Measurements from ENCODE around the gene IL3.

The IL3 gene

DNA sequence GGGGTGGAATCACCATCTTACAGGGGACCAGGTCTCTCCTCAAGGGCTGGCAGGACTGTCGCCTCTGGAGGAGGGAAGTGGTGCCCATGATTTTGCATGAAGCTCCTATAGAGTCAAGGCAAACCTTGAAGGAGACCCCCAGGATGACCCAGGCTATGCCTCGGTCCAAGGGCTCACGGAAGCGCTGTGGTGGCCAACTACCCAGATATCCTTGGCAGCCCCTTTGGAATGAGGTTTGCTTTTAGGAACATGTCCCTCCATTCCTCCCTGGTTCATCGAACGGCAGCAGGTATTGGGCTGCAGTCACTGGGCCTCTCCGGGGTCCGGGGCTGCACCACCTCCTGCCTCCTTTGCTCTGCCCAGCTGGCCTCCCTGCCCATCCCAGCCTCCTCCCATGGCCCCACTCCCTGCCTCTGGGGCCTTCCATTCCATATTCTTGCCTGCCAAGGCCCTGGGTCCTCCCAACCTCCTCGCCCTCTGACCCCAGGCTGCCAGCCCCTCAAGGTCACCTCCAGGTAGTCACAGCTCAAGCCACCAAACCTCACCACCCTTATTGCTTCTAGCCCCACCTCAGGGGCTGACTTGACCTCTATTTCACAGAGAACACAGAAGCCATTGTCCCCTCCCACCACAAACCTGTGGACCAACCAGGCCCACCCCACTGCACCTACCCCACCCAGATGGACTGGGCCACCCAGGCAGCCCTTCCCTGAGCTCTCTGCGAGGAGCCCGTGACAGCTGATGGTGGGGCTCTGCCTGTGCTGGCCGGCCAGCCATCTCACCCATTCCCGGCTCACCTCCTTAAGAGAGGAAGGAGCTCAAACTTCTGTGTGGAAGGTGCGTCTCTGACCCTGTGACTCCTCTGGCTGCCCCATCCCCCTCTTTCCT lies 3.6 kb upstream of the IL3 start:
- DNase-seq (ENCODE audit: low read depth in 2 of 2): no peak

DNA sequence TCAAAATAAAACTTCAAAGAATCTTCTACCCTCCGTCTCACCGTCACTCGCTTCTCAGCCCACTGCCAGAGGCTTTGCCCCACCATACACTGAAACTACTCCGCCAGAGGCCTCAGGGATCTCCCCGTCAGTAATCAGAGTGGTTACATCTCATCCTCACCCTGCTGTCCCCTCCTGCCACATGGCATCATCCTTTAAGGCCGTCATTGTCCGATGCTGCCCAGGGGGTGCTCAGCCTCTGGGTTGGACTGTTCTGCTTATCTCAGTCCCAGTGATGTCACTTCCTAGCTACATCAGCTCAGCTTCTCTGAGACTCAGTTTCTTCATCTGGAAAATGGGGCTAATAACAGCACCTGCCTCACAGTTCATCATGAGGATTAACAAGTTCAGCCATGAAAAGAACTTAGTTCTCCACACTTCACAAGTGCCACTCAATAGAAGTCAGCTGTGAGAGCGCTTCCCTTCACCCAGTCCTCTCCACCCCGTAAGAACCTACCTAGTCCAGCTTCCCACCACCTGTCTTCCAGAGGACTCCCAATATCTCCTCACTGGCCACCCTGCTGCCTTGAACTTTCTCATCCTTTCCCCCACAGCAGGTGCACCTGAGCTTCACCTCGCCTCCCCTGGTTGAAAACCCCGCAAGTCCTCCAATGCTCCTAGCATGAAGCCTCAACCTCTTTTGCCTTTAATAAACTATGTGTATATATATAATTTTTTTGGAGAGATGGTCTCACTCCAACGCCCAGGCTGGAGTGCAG lies 2.8 kb upstream of the IL3 start:
- DNase-seq (ENCODE audit: low read depth in 2 of 2): no peak

DNA sequence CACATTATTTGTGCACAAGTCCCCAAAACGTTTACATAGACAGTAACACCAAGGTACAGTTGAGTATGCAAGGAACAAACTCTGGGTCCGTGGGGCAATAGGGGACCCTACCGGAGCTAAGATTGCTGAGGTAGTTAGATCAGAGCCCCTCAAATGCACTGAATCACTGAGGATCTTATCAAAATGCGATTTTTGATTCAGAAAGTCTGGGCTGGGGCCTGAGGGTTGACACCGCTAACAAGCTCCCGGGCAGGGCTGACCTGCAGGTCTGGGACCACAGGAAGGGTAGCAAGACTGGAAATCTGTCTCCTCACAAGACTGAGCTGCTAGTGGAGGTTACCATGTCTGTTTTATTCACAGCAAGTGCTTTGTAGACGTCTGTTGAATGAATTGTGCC lies 1.8 kb upstream of the IL3 start:
- no peak for DNase-seq (ENCODE audit: low read depth in 2 of 2)

DNA sequence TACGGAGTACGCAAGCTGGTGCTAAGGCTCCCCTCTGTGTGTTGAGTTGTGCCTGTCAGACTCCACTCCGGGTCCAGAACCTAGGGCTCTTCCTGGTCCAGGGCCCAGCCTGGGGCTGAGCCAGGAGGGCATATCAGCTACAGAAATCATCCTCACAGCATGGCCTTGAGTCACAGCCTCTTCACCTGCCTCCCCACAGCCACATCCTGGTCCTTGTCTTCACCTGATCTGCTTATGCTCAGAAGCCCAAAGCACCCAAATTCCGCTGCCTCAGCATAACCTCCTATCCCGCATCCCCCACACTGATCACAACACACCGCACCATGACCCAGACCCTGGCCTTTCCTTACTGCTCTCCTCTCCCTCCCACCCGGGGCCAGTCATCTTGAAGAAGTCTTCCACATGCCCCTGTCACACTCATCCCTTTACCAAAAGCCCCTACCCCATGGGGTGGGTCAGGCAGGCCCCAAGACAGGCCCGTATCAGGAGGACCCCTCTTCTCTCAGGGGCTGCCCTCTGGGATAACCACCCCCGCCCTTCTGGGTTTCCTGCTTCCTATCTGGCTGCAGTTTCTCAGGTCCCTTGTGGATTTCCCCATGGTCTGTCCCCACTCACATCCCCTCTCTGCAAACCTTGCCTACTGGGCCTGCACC lies 1.3 kb upstream of the IL3 start:
- DNase-seq (ENCODE audit: low read depth in 2 of 2): no peak

DNA sequence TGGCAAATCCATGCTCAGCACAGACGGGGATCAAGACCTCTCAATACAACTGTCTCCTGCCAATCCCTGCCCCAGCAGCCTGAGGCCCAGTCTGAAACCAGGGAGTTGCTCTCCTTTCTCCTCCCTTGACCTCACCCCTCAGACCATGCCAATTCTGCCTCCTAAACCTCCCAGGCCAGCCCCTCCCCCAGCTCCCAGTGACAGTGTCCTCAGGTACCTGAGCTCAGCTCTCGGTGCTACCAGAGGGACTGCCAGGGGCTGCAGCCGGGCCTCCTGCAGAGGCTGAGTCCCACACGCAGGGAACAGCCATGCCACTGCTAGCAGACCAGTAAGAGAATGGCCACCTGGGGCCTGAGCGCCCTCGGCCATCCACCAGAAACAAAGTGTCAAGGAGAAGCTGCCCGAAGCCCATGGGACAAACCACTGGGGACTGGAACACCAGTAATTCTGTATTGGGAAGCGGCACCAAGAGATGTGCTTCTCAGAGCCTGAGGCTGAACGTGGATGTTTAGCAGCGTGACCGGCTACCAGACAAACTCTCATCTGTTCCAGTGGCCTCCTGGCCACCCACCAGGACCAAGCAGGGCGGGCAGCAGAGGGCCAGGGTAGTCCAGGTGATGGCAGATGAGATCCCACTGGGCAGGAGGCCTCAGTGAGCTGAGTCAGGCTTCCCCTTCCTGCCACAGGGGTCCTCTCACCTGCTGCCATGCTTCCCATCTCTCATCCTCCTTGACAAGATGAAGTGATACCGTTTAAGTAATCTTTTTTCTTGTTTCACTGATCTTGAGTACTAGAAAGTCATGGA lies 557 bp upstream of the IL3 start:
- DNase-seq (ENCODE audit: low read depth in 2 of 2): no peak

DNA sequence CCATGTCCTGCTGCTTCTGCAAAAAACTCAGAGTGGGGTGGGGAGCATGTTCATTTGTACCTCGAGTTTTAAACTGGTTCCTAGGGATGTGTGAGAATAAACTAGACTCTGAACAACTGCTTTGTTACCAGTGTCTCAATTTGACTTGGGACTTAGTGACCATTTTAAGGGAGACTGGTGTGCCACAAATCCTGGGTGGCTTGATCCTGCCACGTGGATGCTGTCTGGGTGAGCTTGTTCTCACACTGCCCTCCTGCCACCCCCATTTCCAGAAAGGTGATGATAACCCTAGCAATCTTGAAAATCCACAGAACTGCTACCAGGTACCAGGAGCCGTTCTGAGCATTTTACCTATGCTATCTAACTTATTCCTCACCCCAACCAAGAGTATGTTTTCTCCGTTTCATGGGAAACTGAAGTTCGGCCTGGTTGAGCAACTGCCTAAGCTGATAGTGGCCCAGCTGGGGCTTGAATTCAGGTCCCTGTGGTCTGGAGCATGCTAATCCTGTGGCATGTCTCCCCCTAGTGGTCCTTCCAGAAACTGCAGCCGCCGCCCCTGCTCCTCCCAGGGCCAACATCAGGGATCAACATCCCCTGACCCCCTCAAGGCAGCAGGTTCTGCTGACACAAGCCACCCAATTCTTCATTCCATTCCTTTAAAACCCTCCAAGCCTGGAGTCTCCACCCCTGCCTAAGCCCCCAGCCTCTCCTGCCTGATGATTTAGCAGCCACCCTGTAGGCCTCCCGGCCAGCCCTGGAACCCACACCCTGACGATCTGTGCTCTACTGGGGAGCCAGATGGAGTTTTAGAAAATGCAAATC lies 2.8 kb downstream of the IL3 start:
- DNase-seq (ENCODE audit: low read depth in 2 of 2): peak; percentile 62 to 68

DNA sequence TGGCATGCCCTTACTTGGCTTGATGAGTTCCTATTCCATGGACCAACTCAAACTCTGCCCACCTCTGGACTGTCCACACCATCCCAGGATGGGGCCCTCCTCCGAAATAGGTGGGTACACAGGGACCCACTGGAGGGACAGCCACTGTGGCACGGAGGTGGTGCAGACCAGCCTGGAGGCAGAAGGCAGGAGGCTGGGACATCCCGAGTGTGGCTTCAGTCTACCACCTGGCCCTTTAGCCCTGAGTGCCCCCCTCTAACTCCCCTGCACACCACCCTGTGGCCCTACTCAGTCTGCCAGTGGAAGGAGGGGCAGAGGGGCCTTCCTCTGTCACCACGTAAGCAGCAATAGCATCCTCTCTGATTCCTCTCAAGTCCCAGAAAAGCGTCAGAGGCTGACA lies 3.7 kb downstream of the IL3 start:
- no peak for DNase-seq (ENCODE audit: low read depth in 2 of 2)

DNA sequence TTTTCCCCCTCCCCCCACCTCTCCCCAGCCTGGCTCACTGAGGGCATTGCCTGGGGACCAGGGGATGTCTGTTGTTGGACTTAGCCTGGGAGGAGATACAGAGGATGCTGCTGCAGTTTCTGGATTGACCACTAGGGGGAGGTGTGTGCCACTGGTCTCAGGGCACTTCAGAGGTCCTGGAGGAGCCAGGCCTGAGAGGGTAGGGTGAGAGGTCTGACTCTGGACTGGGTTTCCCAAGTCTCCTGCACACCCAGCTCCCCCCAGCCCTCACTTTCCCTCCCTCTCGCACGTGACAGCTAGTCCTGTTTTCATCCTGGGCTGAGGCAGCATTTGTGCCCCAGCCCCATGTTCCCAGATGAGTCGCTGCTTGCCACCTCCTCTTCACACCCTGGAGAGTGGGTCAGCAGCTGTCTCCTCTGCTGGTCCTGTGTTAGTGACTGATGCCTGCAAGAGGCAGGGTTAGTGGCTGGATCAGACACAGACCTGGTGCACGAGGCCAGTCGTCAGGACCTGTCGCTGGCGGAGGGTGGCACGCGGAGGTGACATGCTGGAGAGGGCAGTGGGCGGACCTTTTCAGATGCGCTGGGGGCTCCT lies 4.4 kb downstream of the IL3 start:
- peak; percentile 58 to 60 for DNase-seq (ENCODE audit: low read depth in 2 of 2)

DNA sequence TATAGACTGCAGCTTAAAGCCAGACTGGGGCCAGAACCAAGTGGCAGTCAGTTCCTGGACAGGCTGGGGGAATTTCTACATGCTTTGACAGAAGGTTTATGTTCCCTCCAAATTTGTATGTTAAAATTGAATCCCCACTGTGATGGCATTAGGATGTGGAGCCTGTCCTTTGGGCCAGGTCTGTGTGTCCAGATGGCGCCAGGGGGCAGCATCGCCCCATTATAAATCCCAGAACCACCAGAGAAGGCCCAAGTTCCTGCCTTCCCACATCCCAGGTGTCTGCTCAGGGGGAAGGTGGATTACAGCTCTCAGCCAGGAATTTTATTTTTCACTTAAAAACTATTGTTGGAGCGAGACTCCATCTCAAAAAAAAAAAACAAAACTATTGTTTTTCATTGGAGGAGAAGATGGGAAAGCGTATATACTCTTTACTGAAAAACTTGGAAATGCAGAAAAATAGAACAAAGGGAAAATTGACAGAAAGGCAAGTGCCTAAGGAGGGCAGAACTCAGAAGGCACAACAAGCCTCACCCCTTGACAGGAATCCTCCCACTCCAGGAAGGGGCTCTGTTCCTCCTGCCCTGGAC lies 5.0 kb downstream of the IL3 start:
- DNase-seq (ENCODE audit: low read depth in 2 of 2): no peak

DNA sequence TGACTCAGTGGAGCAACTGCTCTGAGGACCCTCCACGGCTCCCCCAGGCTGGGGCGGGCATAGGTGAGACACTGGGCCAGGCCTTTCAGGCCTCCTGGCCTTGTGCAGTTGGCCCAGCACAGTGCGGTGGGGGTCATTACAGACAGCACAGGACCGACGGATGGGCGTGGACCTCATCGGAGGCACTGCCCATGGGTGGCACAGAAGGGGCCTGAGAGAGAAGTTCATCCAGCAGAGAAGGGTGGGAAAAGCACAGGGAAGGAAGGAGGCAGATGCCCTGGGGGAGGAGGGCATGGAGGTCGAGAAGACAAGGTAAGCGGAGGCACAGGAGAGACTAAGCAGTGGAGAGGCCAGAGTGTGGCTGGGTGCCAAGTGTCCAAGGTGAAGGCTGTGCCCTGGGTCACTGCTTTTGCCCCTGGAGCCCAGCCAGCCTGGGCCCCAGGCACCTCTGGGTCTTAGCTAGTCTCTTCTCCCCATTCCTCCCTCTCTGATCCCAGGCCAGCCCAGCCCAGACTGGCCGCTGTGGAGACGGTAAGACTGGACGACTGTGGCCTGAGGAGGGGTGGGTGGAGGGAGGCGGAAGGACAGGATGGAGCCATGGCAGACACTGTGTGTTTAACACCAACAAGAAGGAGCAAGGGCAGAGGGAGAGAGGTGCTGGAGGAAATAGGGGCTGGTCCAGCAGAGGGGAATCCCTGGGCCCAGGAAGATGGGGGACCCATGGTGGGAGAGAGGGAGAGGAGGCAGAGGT lies 5.7 kb downstream of the IL3 start:
- DNase-seq (ENCODE audit: low read depth in 2 of 2): no peak

DNA sequence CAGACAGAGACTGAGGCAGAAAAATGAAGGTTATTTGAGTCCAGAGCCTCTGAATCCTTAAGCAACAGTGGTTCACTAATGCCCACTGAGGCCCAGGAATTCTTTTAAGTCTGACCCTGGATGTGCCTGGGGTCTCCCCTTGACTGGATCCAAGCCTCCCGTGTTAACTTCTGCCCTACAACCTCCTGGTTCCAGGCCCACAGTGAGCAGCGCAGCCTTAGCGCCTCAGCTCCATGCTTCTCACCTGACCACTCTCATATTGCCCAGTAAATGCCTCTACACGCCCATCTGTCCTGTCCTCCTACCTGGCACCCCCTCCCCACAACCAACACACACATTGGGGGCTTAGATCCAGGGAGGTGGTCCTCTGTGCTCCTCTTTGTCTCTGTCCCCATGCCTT lies 6.4 kb downstream of the IL3 start:
- DNase-seq (ENCODE audit: low read depth in 2 of 2): no peak

DNA sequence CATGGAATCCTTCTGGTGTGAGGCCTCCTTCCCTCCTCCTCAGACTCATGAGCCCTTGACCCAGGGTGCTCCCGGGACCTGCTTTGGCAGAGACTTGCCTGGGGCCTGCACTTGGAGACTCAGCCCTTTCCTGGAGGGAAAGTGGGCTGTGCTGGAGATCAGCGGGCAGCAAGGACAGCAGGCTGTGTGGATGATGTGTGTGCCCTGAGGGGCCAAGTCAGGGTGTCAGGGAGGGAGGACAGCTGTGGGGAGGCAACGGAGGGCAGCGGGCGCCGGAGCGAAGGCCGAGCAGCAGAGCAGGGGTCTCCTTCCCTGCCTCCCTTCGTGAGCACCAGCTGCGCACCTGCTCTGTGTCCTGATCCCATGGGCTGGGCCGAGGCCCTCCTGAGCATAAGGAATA lies 7.0 kb downstream of the IL3 start:
- no peak for DNase-seq (ENCODE audit: low read depth in 2 of 2)

DNA sequence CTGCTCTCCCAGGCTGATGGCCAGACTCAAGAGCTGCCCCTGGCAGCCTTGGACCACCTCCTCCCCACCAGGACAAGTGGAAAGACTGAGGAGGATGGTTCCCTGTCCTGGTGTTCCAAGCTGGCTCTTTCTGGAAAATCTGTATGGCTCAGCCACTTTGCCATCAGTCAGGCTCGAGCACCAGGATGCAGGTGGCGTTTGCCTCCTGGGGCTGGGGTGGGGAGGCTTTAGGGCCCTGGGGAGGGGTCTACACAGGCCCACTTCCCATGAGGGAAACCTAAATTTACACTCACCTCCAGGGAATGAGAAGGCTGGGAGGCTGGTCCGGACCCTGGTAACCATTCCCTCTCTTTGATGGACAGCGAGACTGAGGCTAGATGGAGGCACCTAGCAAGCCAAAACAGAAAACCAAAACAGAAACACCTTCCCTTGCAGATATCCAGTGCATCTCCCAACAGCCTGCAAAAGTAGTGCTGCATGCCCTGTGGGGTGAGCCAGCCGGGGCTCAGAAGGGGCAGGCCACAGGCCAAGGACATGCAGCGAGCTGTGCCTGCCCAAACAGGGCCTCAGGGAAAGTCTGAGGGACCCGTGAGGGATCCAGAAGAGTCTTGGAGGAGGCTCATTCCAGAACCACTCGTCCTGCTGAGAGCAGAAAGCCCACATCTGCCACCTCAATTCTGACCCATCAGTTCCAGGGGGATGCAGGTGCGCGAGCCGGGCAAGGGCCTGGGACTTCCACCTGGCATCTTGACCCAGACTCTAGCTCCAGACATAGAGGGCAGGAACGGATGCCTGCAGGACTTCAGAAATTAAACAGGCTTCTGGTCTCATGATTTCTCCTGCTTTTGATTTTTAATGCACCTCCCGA lies 7.7 kb downstream of the IL3 start:
- no peak for DNase-seq (ENCODE audit: low read depth in 2 of 2)

DNA sequence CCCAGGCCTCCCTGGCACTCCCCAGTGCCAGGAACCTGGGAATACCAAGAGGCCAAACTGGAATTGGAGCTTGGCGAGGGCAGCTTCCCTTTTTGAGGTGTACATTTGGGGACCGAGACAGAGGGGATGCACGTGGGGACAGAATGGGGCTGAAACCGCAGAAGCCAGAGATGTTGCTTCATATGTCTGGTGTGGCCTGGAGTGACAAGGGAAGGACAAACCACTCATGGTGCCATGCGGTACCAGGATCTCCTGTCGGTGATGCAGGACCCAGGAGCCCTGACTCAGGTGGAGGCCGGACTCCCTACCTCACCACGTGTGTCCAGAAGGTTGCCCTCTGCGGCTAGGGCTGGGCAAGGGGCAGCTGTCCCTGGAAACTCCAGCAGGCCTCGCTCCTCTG lies 9.1 kb downstream of the IL3 start:
- no peak for DNase-seq (ENCODE audit: low read depth in 2 of 2)

DNA sequence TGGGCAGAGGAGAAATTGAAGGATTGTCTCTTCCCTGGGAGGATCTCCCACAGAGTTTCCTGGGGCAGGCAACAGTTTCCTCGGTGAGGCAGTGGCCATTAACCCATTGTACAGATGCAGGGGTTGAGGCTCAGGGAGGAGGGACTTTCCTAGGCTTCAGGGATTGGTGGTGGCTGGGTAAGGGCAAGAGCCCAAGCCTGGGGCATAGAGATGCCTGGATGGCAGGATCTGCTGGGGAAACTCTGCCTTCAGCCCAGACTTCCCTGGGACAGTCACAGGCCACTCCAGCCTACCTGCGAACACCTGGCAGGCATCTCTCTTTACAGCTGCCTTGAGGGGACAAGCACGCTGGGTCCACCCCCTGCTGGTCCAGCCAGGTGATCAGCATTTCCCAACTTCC lies 9.5 kb downstream of the IL3 start:
- DNase-seq (ENCODE audit: low read depth in 2 of 2): no peak

DNA sequence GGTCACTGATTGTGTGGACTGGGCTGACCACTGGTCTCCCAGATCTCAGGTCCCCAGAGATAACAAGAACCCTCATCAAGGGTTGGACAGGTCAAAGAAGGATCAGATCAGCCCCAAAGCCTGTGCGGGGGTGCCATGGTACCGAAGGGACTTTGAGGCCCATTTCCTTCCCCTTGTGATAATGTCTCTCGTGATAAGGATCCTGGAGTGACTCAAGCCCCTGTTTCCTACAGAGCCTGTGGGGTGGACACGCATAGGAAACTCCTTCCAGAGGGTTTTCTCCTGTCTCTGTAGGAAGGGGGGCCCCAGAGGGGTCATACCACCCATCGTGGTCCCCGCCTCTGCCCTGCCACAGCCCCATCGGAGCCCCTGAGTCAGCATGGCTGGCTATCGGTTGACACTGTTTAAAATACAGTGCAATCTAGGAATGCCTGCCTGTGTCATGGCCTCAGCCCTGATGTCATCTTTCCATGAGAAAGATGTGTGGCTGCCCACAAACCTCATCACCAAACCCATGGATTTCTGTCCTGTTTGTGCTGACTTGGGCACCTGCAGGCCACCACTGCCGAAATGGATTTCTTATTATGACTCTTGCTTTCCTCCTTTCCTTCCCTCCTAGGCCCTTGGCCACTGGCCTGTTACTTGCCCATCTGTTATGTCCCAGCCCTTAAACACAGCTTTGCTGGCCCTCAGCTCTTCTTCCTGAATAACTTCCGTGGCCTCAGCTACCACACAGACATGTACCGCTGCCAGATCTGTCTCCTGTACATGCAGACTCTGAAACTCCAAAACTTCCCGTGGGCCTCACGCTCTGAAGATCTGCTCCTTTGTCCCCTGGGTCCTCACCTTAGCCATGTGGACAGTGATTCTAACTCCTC lies 10.2 kb downstream of the IL3 start:
- DNase-seq (ENCODE audit: low read depth in 2 of 2): peak in 1 of 2 donors; percentile 58

DNA sequence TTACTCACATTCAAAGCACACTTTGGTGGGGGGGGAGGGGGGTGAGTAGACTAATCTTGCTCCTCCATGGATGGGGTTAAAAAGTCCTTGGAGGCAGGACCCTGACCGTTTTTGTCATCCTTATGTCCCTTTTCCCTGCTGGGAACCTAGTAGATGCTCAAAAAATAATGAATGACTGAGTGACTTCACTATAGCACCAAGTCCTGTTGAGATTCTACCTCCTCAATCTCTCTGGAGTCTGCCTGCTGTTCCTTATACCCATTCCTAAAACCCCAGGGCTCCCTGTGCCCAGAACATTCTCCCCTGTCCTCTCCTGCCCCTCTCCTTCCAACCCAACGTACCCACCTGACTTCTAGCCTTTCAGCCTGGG lies 10.9 kb downstream of the IL3 start:
- no peak for DNase-seq (ENCODE audit: low read depth in 2 of 2)

DNA sequence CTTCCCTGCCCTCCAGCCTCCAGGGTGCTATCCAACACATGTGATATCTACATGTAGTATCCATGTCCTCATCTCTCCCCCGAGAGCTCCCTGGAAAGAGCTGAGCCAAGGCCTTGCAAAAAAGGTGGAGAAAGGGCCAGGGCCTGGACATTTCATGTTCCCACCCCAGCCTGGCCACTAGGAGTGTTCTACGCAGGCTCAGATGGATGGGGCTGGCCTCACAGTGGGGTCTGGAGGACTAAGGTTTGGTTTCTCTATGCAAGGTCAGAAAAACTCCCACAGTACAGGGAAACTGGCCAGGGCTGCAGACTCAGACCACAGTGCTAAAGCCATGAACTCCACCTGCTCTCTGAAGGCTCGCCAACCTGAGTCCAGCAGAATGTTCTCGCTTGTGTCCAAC lies 11.6 kb downstream of the IL3 start:
- no peak for DNase-seq (ENCODE audit: low read depth in 2 of 2)

All from activated CD8-positive, alpha-beta memory T cell treated with anti-CD3 and anti-CD28 coated beads for 4 hours (primary cell).